H9 (cell line): ENCODE results near the gene FAIM2. TPM values are rescaled to one million over a fixed set of nuclear protein-coding genes. Genes with fewer than 3 reads are reported as not detected.

Experiments used
- DNase-seq: peaks from one replicate; pipeline ENCODE4 v3.0.0-alpha.2; 2017
- H2AFZ ChIP-seq: one replicate; pipeline ENCODE4 v1.6.1; 2013; ENCODE audit warnings: mild to moderate bottlenecking, low read length, control low read depth, moderate library complexity
- H2AK5ac ChIP-seq: 2 replicates; pipeline ENCODE4 v1.6.1; 2013; ENCODE audit warnings: low read length, control low read depth, mixed read lengths; ENCODE audit not compliant: insufficient read length
- H2BK120ac ChIP-seq: one replicate; pipeline ENCODE4 v1.6.1; 2013; ENCODE audit warnings: low read depth, mild to moderate bottlenecking, low read length, control low read depth, inconsistent platforms; ENCODE audit not compliant: poor library complexity, severe bottlenecking
- H2BK12ac ChIP-seq: 2 replicates; pipeline ENCODE4 v1.6.1; 2013; ENCODE audit warnings: low read length, control low read depth, mixed read lengths, low read depth; ENCODE audit not compliant: insufficient read length
- H2BK15ac ChIP-seq: 2 replicates; pipeline ENCODE4 v1.6.1; 2013; ENCODE audit warnings: low read depth, low read length, control low read depth
- H2BK20ac ChIP-seq: one replicate; pipeline ENCODE4 v1.6.1; 2013; ENCODE audit warnings: low read depth, mild to moderate bottlenecking, low read length, control low read depth, inconsistent platforms; ENCODE audit not compliant: poor library complexity, severe bottlenecking
- H2BK5ac ChIP-seq: 2 replicates; pipeline ENCODE4 v1.6.1; 2013; ENCODE audit warnings: low read length, control low read depth, mixed read lengths; ENCODE audit not compliant: insufficient read length
- H3K14ac ChIP-seq: 2 replicates; pipeline ENCODE4 v1.6.1; 2013; ENCODE audit warnings: low read length, control low read depth; ENCODE audit not compliant: insufficient read depth
- H3K18ac ChIP-seq: 2 replicates; pipeline ENCODE4 v1.6.1; 2013; ENCODE audit warnings: low read depth, mild to moderate bottlenecking, mixed read lengths, low read length, control low read depth; ENCODE audit not compliant: insufficient read length
- H3K23ac ChIP-seq: 2 replicates; pipeline ENCODE4 v1.6.1; 2013; ENCODE audit warnings: low read length, control low read depth, mixed read lengths, low read depth; ENCODE audit not compliant: insufficient read length
- H3K23me2 ChIP-seq: 2 replicates; pipeline ENCODE4 v1.6.1; 2013; ENCODE audit warnings: low read depth, mild to moderate bottlenecking, mixed read lengths, low read length, control low read depth; ENCODE audit not compliant: insufficient read length, poor library complexity, severe bottlenecking
- H3K27ac ChIP-seq: 2 replicates; pipeline ENCODE4 v1.5.1; 2013; ENCODE audit warnings: low read length, control low read depth, mixed read lengths, low read depth; ENCODE audit not compliant: insufficient read length
- H3K27me3 ChIP-seq: 2 replicates; pipeline ENCODE4 v1.6.1; 2013; ENCODE audit warnings: low read length, control low read depth, inconsistent platforms; ENCODE audit not compliant: insufficient read depth
- H3K4ac ChIP-seq: 2 replicates; pipeline ENCODE4 v1.6.1; 2013; ENCODE audit warnings: low read depth, mild to moderate bottlenecking, control low read depth, inconsistent platforms, low read length, moderate library complexity
- H3K4me1 ChIP-seq: 2 replicates; pipeline ENCODE4 v1.6.1; 2013; ENCODE audit warnings: low read length, control low read depth, inconsistent platforms; ENCODE audit not compliant: insufficient read depth
- H3K4me2 ChIP-seq: 2 replicates; pipeline ENCODE4 v1.6.1; 2013; ENCODE audit warnings: low read length, control low read depth, mixed read lengths; ENCODE audit not compliant: insufficient read length, insufficient read depth
- H3K56ac ChIP-seq: 2 replicates; pipeline ENCODE4 v1.6.1; 2013; ENCODE audit warnings: low read depth, mild to moderate bottlenecking, mixed read lengths, low read length, control low read depth; ENCODE audit not compliant: insufficient read length
- H3K79me1 ChIP-seq: 2 replicates; pipeline ENCODE4 v1.6.1; 2013; ENCODE audit warnings: low read depth, mild to moderate bottlenecking, moderate library complexity, low read length, control low read depth, inconsistent platforms; ENCODE audit not compliant: insufficient read depth, poor library complexity, severe bottlenecking
- H3K79me2 ChIP-seq: 2 replicates; pipeline ENCODE4 v1.6.1; 2013; ENCODE audit warnings: low read length, control low read depth, inconsistent platforms; ENCODE audit not compliant: insufficient read depth
- H3K9ac ChIP-seq: 2 replicates; pipeline ENCODE4 v1.6.1; 2013; ENCODE audit warnings: low read length, control low read depth, mixed read lengths; ENCODE audit not compliant: insufficient read length; ENCODE audit errors: extremely low read depth
- H3K9me3 ChIP-seq: one replicate; pipeline ENCODE4 v1.6.1; 2013; ENCODE audit warnings: low read depth, low read length, inconsistent platforms; ENCODE audit not compliant: control insufficient read depth
- H3T11ph ChIP-seq: one replicate; pipeline ENCODE4 v1.6.1; 2013; ENCODE audit warnings: mild to moderate bottlenecking, low read length, control low read depth, inconsistent platforms
- H4K20me1 ChIP-seq: one replicate; pipeline ENCODE4 v1.6.1; 2013; ENCODE audit not compliant: control insufficient read depth, insufficient read length, insufficient read depth
- H4K5ac ChIP-seq: 2 replicates; pipeline ENCODE4 v1.6.1; 2013; ENCODE audit warnings: low read depth, mild to moderate bottlenecking, mixed read lengths, low read length, control low read depth; ENCODE audit not compliant: insufficient read length
- H4K8ac ChIP-seq: replicated peaks from 2 replicates; pipeline ENCODE4 v1.6.1; 2013; ENCODE audit warnings: low read length, control low read depth, mixed read lengths, low read depth; ENCODE audit not compliant: insufficient read length
- H4K91ac ChIP-seq: 2 replicates; pipeline ENCODE4 v1.6.1; 2013; ENCODE audit warnings: low read depth, mild to moderate bottlenecking, moderate library complexity, mixed read lengths, low read length, control low read depth; ENCODE audit not compliant: insufficient read length
- H3K27ac Mint-ChIP-seq, 3 experiments: 2 replicates in 2 of 3; 3 replicates in 1 of 3; pipeline ENCODE4 v1.8.0; 2020 to 2021; ENCODE audit warnings: mixed read lengths in 3 of 3, mild to moderate bottlenecking in 1 of 3, moderate library complexity in 1 of 3
- H3K27me3 Mint-ChIP-seq: 2 replicates; pipeline ENCODE4 v1.8.0; 2021; ENCODE audit warnings: low read depth, mild to moderate bottlenecking, moderate library complexity, mixed read lengths
- H3K36me3 Mint-ChIP-seq, 3 experiments: 2 replicates in 2 of 3; 3 replicates in 1 of 3; pipeline ENCODE4 v1.8.0; 2020 to 2021; ENCODE audit warnings: low read depth in 3 of 3, mixed read lengths in 3 of 3; ENCODE audit not compliant: insufficient read depth in 1 of 3
- H3K4me1 Mint-ChIP-seq, 2 experiments: 2 replicates each; pipeline ENCODE4 v1.8.0; 2020; ENCODE audit warnings: mixed read lengths in 2 of 2
- H3K4me3 Mint-ChIP-seq, 2 experiments: 2 replicates in 1 of 2; 3 replicates in 1 of 2; pipeline ENCODE4 v1.8.0; 2020 to 2021; ENCODE audit warnings: mild to moderate bottlenecking in 2 of 2, mixed read lengths in 2 of 2, moderate library complexity in 1 of 2
- H3K9me3 Mint-ChIP-seq, 2 experiments: 2 replicates in 1 of 2; 3 replicates in 1 of 2; pipeline ENCODE4 v1.8.0; 2020; ENCODE audit warnings: mild to moderate bottlenecking in 2 of 2, mixed read lengths in 2 of 2, moderate library complexity in 1 of 2
- CTCF ChIP-seq: fragments of 200-600 bp; sonication (generic); conservative IDR thresholded peaks from 3 replicates; pipeline ENCODE4 v1.8.0; 2021; ENCODE audit warnings: antibody characterized with exemption, mild to moderate bottlenecking
- WGBS: extraction: QIAGEN DNeasy Blood & Tissue Kit; methylation state at CpG from one replicate; pipeline ENCODE4 v1.1.7; 2013; ENCODE audit warnings: missing lambda C conversion rate, low lambda C conversion rate, mixed read lengths; ENCODE audit not compliant: insufficient read length; ENCODE audit errors: extremely low coverage; 5-methylcytosine and 5-hydroxymethylcytosine counted together
- total RNA-seq: library from RNA; stranded (reverse); gene quantifications from 2 replicates; pipeline ENCODE4 v1.2.1, GENCODE V29; 2021

FAIM2 gene
- total RNA-seq, 1 experiment from 2014 or later, result 0.42 TPM

GRCh38 chr12:49901026-49901425, 2.7 kb downstream of the FAIM2 start:
- Histone ChIP-seq H3T11ph (no peak overlapping the region), H2BK120ac (no peak overlapping the region), H4K20me1 (no peaks in the 10 kb centered on the region), H3K23me2 (no peaks in the 10 kb centered on the region), H4K5ac (no peak overlapping the region), H2BK20ac (no peak overlapping the region), H3K79me1 (no peaks in the 10 kb centered on the region), H3K4ac (no peak overlapping the region), H3K23ac (no peak overlapping the region), H2AK5ac (no peak overlapping the region), H3K79me2 (no peaks in the 10 kb centered on the region), H3K9ac (no peak overlapping the region), H3K4me1 (no peaks in the 10 kb centered on the region), H2BK5ac (no peak overlapping the region), H4K91ac (no peak overlapping the region), H2BK15ac (no peak overlapping the region), H3K18ac (no peak overlapping the region), H3K14ac (no peak overlapping the region), H3K4me2 (no peak overlapping the region), H3K56ac (no peak overlapping the region), H2AFZ (no peak overlapping the region), H2BK12ac (no peak overlapping the region), H3K27me3 (no peaks in the 10 kb centered on the region; the same call in 1 of the 2 replicates), H4K8ac (no peak overlapping the region), H3K9me3 (no peaks in the 10 kb centered on the region), H3K27ac (no peak overlapping the region)
- H3K9me3 Mint-ChIP-seq, result no peaks in the 10 kb centered on the region
- no CpG with 5 or more reads among the region's 4 CpGs for WGBS
- H3K36me3 Mint-ChIP-seq, result no peaks in the 10 kb centered on the region; a peak in 1 of 7 replicates
- H3K4me1 Mint-ChIP-seq, result peaks cover 7 to 28% of the 10 kb centered on the region in 2 experiments
- H3K27me3 Mint-ChIP-seq, result peaks cover 65% of the 10 kb centered on the region
- no peak for DNase-seq
- H3K27ac Mint-ChIP-seq, result no peak overlapping the region
- TF ChIP-seq CTCF, result no peak
- no peak overlapping the region for H3K4me3 Mint-ChIP-seq
